ENCODE results near the gene ABCC9.
"Not testable (repeated sequence)": the region's sequence is repeated elsewhere in the genome, so short reads cannot be mapped to it uniquely, and the experiment has no call there.

Gene ABCC9

GRCh38 chr12:21814327-21814726 lies 126.9 kb downstream of the ABCC9 start:
- Histone ChIP-seq H3K79me2 (ENCODE audit: insufficient read depth, low read depth) (no peaks in the 10 kb centered on the region), H3K27me3 (ENCODE audit: insufficient read depth, low read depth) (no peaks in the 10 kb centered on the region), H2AFZ (ENCODE audit: low read depth) (no peak overlapping the region), H4K20me1 (ENCODE audit: insufficient read depth) (no peaks in the 10 kb centered on the region), H3K4me1 (ENCODE audit: low read depth, poor library complexity, severe bottlenecking) (no peaks in the 10 kb centered on the region), H3K4me2 (no peak overlapping the region), H3K9ac (no peak overlapping the region), H3K36me3 (ENCODE audit: insufficient read depth) (no peaks in the 10 kb centered on the region), H3K4me3 (IDR thresholded peaks at IDR 0.05; ENCODE audit: insufficient read depth, low read depth, low read length) (no peak overlapping the region), H3K27ac (no peak overlapping the region)
- TF ChIP-seq CTCF (conservative IDR thresholded peaks at IDR 0.05; ENCODE audit: low read depth, low read length) = no peak

- Histone ChIP-seq H3K4me3 (IDR thresholded peaks at IDR 0.05; ENCODE audit: insufficient read depth, low read depth, low read length) (no peak overlapping the region), H3K4me1 (ENCODE audit: low read depth, poor library complexity, severe bottlenecking) (no peaks in the 10 kb centered on the region), H2AFZ (ENCODE audit: low read depth) (no peak overlapping the region), H3K27me3 (ENCODE audit: insufficient read depth, low read depth) (no peaks in the 10 kb centered on the region), H3K4me2 (no peak overlapping the region), H4K20me1 (ENCODE audit: insufficient read depth) (no peaks in the 10 kb centered on the region), H3K27ac (no peak overlapping the region), H3K9ac (no peak overlapping the region), H3K36me3 (ENCODE audit: insufficient read depth) (no peaks in the 10 kb centered on the region), H3K79me2 (ENCODE audit: insufficient read depth, low read depth) (no peaks in the 10 kb centered on the region)
- TF ChIP-seq CTCF (conservative IDR thresholded peaks at IDR 0.05; ENCODE audit: low read depth, low read length) = no peak
These were observed 127.5 kb downstream of the ABCC9 start for GRCh38 chr12:21813751-21814150.

- no peaks in the 10 kb centered on the region for H3K27me3 ChIP-seq (ENCODE audit: insufficient read depth, low read depth)
- no peaks in the 10 kb centered on the region for H4K20me1 ChIP-seq (ENCODE audit: insufficient read depth)
- no peak overlapping the region for H3K9ac ChIP-seq
- TF ChIP-seq CTCF (conservative IDR thresholded peaks at IDR 0.05; ENCODE audit: low read depth, low read length) = no peak
- no peak overlapping the region for H3K4me2 ChIP-seq
- H3K27ac ChIP-seq = no peak overlapping the region
- H2AFZ ChIP-seq (ENCODE audit: low read depth) = no peak overlapping the region
- no peaks in the 10 kb centered on the region for H3K4me1 ChIP-seq (ENCODE audit: low read depth, poor library complexity, severe bottlenecking)
- no peaks in the 10 kb centered on the region for H3K36me3 ChIP-seq (ENCODE audit: insufficient read depth)
- H3K4me3 ChIP-seq (IDR thresholded peaks at IDR 0.05; ENCODE audit: insufficient read depth, low read depth, low read length) = no peak overlapping the region
- H3K79me2 ChIP-seq (ENCODE audit: insufficient read depth, low read depth) = no peaks in the 10 kb centered on the region
These were observed 128.1 kb downstream of the ABCC9 start for GRCh38 chr12:21813125-21813524.

- H3K27me3 ChIP-seq (ENCODE audit: insufficient read depth, low read depth); H3K36me3 ChIP-seq (ENCODE audit: insufficient read depth); H3K79me2 ChIP-seq (ENCODE audit: insufficient read depth, low read depth); H3K4me2 ChIP-seq; H3K27ac ChIP-seq; H3K9ac ChIP-seq; H3K4me1 ChIP-seq (ENCODE audit: low read depth, poor library complexity, severe bottlenecking); H2AFZ ChIP-seq (ENCODE audit: low read depth); H3K4me3 ChIP-seq (IDR thresholded peaks at IDR 0.05; ENCODE audit: insufficient read depth, low read depth, low read length); H4K20me1 ChIP-seq (ENCODE audit: insufficient read depth): not testable (repeated sequence)
These were observed 128.9 kb downstream of the ABCC9 start for GRCh38 chr12:21812340-21812739.

GRCh38 chr12:21809100-21809499 lies 132.1 kb downstream of the ABCC9 start:
- H3K4me3 ChIP-seq (IDR thresholded peaks at IDR 0.05; ENCODE audit: insufficient read depth, low read depth, low read length) = no peak overlapping the region
- H3K36me3 ChIP-seq (ENCODE audit: insufficient read depth) = no peaks in the 10 kb centered on the region
- no peak overlapping the region for H3K9ac ChIP-seq
- H3K4me2 ChIP-seq = no peak overlapping the region
- no peaks in the 10 kb centered on the region for H3K27me3 ChIP-seq (ENCODE audit: insufficient read depth, low read depth)
- H3K79me2 ChIP-seq (ENCODE audit: insufficient read depth, low read depth) = no peaks in the 10 kb centered on the region
- no peak for TF ChIP-seq CTCF (conservative IDR thresholded peaks at IDR 0.05; ENCODE audit: low read depth, low read length)
- H3K4me1 ChIP-seq (ENCODE audit: low read depth, poor library complexity, severe bottlenecking) = no peaks in the 10 kb centered on the region
- H4K20me1 ChIP-seq (ENCODE audit: insufficient read depth) = no peaks in the 10 kb centered on the region
- H2AFZ ChIP-seq (ENCODE audit: low read depth) = no peak overlapping the region
- H3K27ac ChIP-seq = no peak overlapping the region

All from KMS-11 (cell line).